Common myeloid progenitor, CD34-positive (primary cell): ENCODE data around the gene SPRED1. TPM values are rescaled to one million over a fixed set of nuclear protein-coding genes. Genes with fewer than 3 reads are reported as not detected.

Experiments
- CTCF ChIA-PET: fragments of 350-600 bp; sonication (Branson Sonifier 250); formaldehyde crosslinking; loops from one replicate; lab custom pipeline; 2021; ENCODE audit warnings: antibody characterized with exemption; lab: Charles Lee
- POLR2A ChIA-PET: fragments of 350-600 bp; sonication (Branson Sonifier 250); formaldehyde crosslinking; loops from one replicate; lab custom pipeline; 2021; ENCODE audit warnings: antibody characterized with exemption; lab: Charles Lee
- DNase-seq, 3 donors: peaks; one replicate each; pipeline versions ENCODE4 v3.0.0 to v3.0.0-alpha.2; 2013
- H3K27ac ChIP-seq, 2 experiments: 1 replicate in 1 of 2; 2 replicates in 1 of 2; pipeline ENCODE4 v1.7.0; 2013; ENCODE audit warnings: inconsistent platforms in 2 of 2, low read length in 2 of 2, mild to moderate bottlenecking in 2 of 2, low read depth in 1 of 2, moderate library complexity in 1 of 2; ENCODE audit not compliant: severe bottlenecking in 2 of 2, insufficient read depth in 1 of 2, poor library complexity in 1 of 2
- H3K27me3 ChIP-seq, 5 experiments: replicated peaks in 2 of 5; 1 replicate in 3 of 5; 2 replicates in 2 of 5; pipeline versions ENCODE4 v1.6.1 to v1.7.0; 2013; ENCODE audit warnings: low read length in 4 of 5, mild to moderate bottlenecking in 2 of 5, moderate library complexity in 2 of 5, inconsistent platforms in 1 of 5; ENCODE audit not compliant: insufficient read depth in 5 of 5, control insufficient read depth in 4 of 5
- H3K36me3 ChIP-seq, 4 experiments: 1 replicate in 2 of 4; 2 replicates in 2 of 4; pipeline versions ENCODE4 v1.6.1 to v1.7.0; 2013; ENCODE audit warnings: low read length in 3 of 4, control low read depth in 1 of 4, mild to moderate bottlenecking in 1 of 4; ENCODE audit not compliant: control insufficient read depth in 4 of 4, insufficient read depth in 4 of 4
- H3K4me1 ChIP-seq, 4 experiments: 1 replicate in 3 of 4; 2 replicates in 1 of 4; pipeline versions ENCODE4 v1.6.1 to v1.7.1; 2013; ENCODE audit warnings: low read length in 3 of 4, mild to moderate bottlenecking in 3 of 4, control low read depth in 1 of 4, inconsistent platforms in 1 of 4, moderate library complexity in 1 of 4; ENCODE audit not compliant: control insufficient read depth in 4 of 4, insufficient read depth in 4 of 4; ENCODE audit errors: control extremely low read depth in 1 of 4
- H3K4me3 ChIP-seq, 7 experiments: 1 replicate in 4 of 7; 2 replicates in 3 of 7; pipeline versions ENCODE4 v1.5.1 to v1.7.0; 2013; ENCODE audit warnings: mild to moderate bottlenecking in 7 of 7, low read length in 6 of 7, moderate library complexity in 6 of 7, inconsistent platforms in 2 of 7, low read depth in 2 of 7, control low read depth in 1 of 7; ENCODE audit not compliant: insufficient read depth in 4 of 7, control insufficient read depth in 1 of 7; ENCODE audit errors: extremely low read depth in 1 of 7
- H3K9me3 ChIP-seq, 5 experiments: 1 replicate in 4 of 5; 2 replicates in 1 of 5; pipeline versions ENCODE4 v1.6.1 to v1.7.1; 2013; ENCODE audit warnings: low read length in 4 of 5, mild to moderate bottlenecking in 2 of 5, inconsistent platforms in 1 of 5, low read depth in 1 of 5, moderate library complexity in 1 of 5; ENCODE audit not compliant: control insufficient read depth in 4 of 5, insufficient read depth in 2 of 5; ENCODE audit errors: control extremely low read depth in 1 of 5
- WGBS: methylation state at CpG from one replicate; pipeline ENCODE4 v1.1.5; 2013; ENCODE audit not compliant: insufficient coverage; 5-methylcytosine and 5-hydroxymethylcytosine counted together
- polyA plus RNA-seq: library from polyadenylated mRNA; unstranded; fragments of 120-200 nt; gene quantifications from one replicate; pipeline ENCODE4 v1.2.1, GENCODE V29; 2013

The SPRED1 gene
- 4.2 TPM for polyA plus RNA-seq

- ChIA-PET CTCF (interaction anchor here (0.7 to 3.0 kb wide), 8 partner anchors 14 to 180 kb away, joined by 3 to 17 read pairs (median 3); no protein-coding TSS in a partner anchor), POLR2A (no interaction called here)
- Histone ChIP-seq H3K27me3 (no peaks in the 10 kb centered on the region), H3K4me3 (peak within 1 kb of the TSS; percentile 68 to 96 (median 86)), H3K36me3 (no peaks in the 10 kb centered on the region), H3K4me1 (peaks cover 10 to 36% (median 25%) of the 10 kb centered on the region in 4 experiments), H3K9me3 (no peaks in the 10 kb centered on the region), H3K27ac (peak within 1 kb of the TSS; percentile 53 to 75)
- peak; percentile 9 to 50 (median 30) for DNase-seq
- under 1% methylated on average over 51 of the region's 75 CpGs for WGBS
These were observed at the start of gene SPRED1 for GRCh38 chr15:38252481-38253350. TSS of gene SPRED1 (plus strand) at chr15:38252836. CDS start at chr15:38253186, 350 bp downstream.

GRCh38 chr15:38205526-38206272 lies 46.9 kb upstream of the SPRED1 start:
- H3K36me3 ChIP-seq = no peaks in the 10 kb centered on the region
- H3K27ac ChIP-seq = no peak overlapping the region
- H3K4me3 ChIP-seq = no peak overlapping the region
- H3K4me1 ChIP-seq = no peaks in the 10 kb centered on the region
- ChIA-PET POLR2A (no interaction called here), CTCF (interaction anchor here (0.7 to 1.1 kb wide), 3 partner anchors 13 to 45 kb away, joined by 3 read pairs; no protein-coding TSS in a partner anchor)
- WGBS = 93% methylated on average over 2 of the region's 3 CpGs
- no peak for DNase-seq
- peaks cover 0 to 3% (median 0%) of the 10 kb centered on the region in 5 experiments for H3K9me3 ChIP-seq
- no peaks in the 10 kb centered on the region for H3K27me3 ChIP-seq

- no peaks in the 10 kb centered on the region for H3K36me3 ChIP-seq
- POLR2A ChIA-PET = no interaction called here
- DNase-seq = no peak
- H3K27ac ChIP-seq = no peak overlapping the region
- H3K4me1 ChIP-seq = no peaks in the 10 kb centered on the region
- no peaks in the 10 kb centered on the region for H3K27me3 ChIP-seq
- H3K9me3 ChIP-seq = peaks cover 0 to 3% (median 0%) of the 10 kb centered on the region in 5 experiments
- 100% methylated on average over 2 of the region's 2 CpGs for WGBS
- CTCF ChIA-PET = interaction anchor here (1.6 kb wide), 1 partner anchor 21 kb away, joined by 3 read pairs; no protein-coding TSS in a partner anchor
- no peak overlapping the region for H3K4me3 ChIP-seq
These were observed 45.0 kb upstream of the SPRED1 start for GRCh38 chr15:38207621-38208020.

DNA sequence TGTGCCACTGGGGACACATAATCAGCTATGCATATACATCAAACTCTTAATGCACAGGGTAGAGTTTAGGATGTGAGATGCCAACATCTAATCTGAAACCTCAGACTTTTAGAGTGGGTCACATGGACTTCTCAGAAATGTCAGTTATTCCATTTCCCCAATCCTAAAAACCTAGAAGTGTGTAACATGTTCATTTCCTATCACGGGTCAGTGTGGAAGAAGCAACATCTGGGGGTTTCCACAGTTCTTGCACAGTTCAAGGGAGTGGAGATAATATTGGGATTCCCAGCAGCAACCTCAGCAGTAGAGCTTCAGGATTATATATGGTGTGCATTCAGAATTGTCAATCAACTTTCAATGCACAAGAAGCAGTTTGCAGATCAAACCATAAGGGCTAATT lies 44.4 kb upstream of the SPRED1 start:
- 80% methylated on average over 1 of the region's 1 CpG for WGBS
- Histone ChIP-seq H3K27me3 (peaks cover 0 to under 1% (median 0%) of the 10 kb centered on the region in 5 experiments), H3K4me3 (no peak overlapping the region), H3K9me3 (peaks cover 0 to 3% (median 0%) of the 10 kb centered on the region in 5 experiments), H3K36me3 (no peaks in the 10 kb centered on the region), H3K4me1 (no peaks in the 10 kb centered on the region), H3K27ac (no peak overlapping the region)
- DNase-seq = no peak
- CTCF ChIA-PET = interaction anchor here (1.6 kb wide), 1 partner anchor 21 kb away, joined by 3 read pairs; no protein-coding TSS in a partner anchor
- POLR2A ChIA-PET = no interaction called here

DNA sequence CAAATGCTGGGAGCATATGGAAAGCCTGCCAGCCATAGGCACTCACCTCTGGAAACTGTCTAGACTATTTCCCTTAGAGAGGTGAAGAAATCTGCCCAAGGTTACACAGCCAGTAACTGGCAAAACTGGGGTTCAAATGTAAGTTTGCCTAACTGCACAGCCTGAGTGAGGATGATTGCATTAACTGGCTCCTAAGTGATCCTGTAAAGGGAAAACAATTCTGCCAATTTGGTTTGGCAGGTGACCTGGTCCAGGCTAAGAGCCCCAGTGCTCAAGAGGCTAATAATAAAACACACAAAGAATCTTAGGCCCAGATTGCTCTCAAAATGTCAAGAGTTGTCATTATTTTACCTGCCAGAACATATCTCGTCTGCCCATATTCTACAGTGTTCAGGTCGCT lies 43.9 kb upstream of the SPRED1 start:
- Histone ChIP-seq H3K36me3 (no peaks in the 10 kb centered on the region), H3K4me1 (no peaks in the 10 kb centered on the region), H3K4me3 (no peak overlapping the region), H3K27me3 (peaks cover 0 to 2% (median 0%) of the 10 kb centered on the region in 5 experiments), H3K27ac (no peak overlapping the region), H3K9me3 (no peaks in the 10 kb centered on the region)
- WGBS = no CpG with 5 or more reads among the region's 2 CpGs
- ChIA-PET POLR2A (no interaction called here), CTCF (no interaction called here)
- DNase-seq = no peak

GRCh38 chr15:38211249-38211648 lies 41.4 kb upstream of the SPRED1 start:
- DNase-seq = no peak
- no peaks in the 10 kb centered on the region for H3K36me3 ChIP-seq
- ChIA-PET CTCF (no interaction called here), POLR2A (no interaction called here)
- no peaks in the 10 kb centered on the region for H3K4me1 ChIP-seq
- H3K27me3 ChIP-seq = peaks cover 0 to 7% (median 1%) of the 10 kb centered on the region in 5 experiments
- H3K4me3 ChIP-seq = no peak overlapping the region
- H3K27ac ChIP-seq = no peak overlapping the region
- no peaks in the 10 kb centered on the region for H3K9me3 ChIP-seq
